Measurements from ENCODE around the gene TAX1BP1.

- TF ChIP-seq POLR2A (IDR thresholded peaks at IDR 0.05), result no peak
- no peak for TF ChIP-seq CTCF (IDR thresholded peaks at IDR 0.05)
Measured at GRCh38 chr7:27836536-27836935, 96.6 kb downstream of the TAX1BP1 start.

Data from breast epithelium (tissue), 3 donors.